Measurements from ENCODE around the gene KIF26B. TPM values are rescaled to one million over a fixed set of nuclear protein-coding genes. Genes with fewer than 3 reads are reported as not detected.

KIF26B gene
- total RNA-seq, 2 donors from 2014 or later, result 0.31 to 0.36 TPM

DNA sequence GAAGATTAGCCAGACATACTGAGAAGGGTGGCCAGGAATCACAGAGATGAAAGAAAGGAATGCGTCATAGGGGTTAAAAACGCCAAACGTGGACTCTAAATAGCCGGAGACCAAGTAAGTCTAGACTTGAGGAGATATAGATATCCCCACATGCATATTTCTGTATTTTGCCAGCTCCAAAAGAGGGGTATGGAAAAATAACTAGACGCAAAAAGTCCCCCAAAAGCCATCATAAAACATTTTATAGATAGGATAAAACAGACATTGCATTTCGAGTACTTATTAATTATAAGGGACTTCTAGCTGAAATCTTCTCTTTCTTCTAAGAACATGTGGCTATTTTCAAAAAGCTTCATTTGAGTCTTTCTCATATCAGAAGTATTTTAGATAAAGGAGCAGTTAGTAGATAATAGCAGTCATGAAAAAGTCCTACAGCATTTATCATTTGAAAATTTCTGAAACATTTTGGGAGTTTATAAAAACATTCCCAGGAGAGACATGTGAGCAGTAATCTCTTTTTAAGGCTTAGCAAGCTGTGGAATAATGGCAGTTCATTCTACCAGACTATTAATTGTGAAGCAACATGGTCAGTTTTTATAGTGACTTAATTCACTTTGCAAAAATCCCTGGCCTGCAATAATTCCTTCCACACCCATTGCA is 6.1 kb downstream of the KIF26B start:
- ATAC-seq, result no peak
- intact Hi-C loops (cut with DNase I, micrococcal nuclease), result no loop called here
- no peak for DNase-seq

DNA sequence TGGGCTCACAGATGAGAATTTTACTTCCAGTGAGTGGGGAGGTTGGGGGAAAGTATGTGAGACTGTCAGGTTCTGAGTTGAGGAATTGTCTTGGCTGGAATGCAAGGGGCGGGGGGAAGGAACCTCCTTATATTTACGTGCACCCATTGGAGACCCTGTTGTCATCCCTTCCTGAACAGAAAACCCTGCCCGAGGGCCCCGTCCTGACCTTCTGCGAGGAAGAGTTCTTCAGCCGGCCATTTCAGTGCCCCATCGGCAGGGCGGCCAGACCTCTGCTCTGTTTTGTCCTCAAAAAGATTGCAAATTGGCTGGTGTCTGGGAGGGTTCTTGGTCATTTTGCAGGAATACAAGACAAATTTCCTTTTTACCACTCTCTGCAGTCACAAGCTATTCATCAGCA is 7.1 kb downstream of the KIF26B start:
- DNase-seq (no peak), ATAC-seq (no peak)
- intact Hi-C loops (cut with DNase I, micrococcal nuclease), result no loop called here

DNA sequence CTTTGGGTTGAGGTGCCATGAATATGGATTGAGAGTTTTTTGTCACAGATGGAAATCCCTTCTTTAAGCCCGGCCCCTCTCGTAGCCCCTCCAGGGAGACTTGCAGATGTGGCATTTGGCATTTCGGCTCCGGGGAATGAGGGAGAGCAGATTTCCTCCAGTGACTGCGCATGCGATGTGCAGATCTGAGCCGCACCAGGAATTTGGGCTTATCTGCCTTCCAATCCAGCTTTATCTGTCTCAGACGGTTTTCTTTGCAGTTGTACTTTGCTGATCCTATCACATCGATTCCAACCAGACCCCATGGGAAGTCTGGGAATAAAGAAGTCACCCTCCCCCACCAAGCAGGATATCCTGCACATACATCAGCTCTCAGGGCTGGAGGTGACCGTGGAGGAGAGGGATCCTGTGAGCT is 11.7 kb downstream of the KIF26B start:
- intact Hi-C loops (cut with DNase I, micrococcal nuclease), result no loop called here
- ATAC-seq, result no peak
- DNase-seq, result no peak

DNA sequence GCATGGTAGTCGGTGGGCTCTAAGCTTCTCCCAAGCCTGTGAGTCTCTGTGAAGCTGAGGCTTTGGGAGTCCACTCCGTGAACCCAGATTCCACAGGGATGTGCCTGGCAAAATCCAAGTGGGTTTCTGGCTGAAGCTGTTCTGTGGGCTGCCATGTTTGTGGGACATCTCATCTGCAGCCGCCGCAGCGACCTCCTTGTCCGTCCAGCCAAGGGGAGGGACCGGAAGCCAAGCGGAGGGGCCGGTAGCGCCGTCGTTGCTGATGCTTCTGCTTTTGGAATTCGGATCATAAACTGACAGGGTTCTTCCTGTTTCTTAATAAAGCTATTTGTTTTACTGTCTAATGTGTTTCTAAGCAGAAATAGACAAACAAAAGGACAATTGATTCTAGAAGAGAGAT is 13.3 kb downstream of the KIF26B start:
- DNase-seq (peak in 1 of 2 donors; percentile 34), ATAC-seq (no peak)
- intact Hi-C loops (cut with DNase I, micrococcal nuclease), result no loop called here

DNA sequence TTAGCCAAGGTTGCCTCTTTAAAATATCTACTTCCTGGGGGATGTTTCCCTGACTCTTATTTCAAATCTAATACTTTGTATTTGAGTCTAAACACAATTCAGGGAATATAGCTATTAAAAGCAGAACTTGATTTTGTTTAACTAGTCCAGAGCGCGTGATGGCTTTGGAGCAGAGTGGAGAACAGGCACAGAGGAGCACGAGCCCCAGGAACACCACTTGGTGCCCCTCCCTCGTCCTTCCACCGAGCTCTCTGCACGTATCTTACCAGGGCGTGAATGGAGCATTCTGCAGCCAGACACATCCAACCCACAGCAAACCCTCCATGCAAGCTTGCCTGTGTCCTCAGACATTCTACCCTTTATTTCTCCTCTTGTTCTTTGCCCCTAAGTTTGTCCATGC is 14.1 kb downstream of the KIF26B start:
- DNase-seq (peak in 1 of 2 donors; percentile 16), ATAC-seq (no peak)
- intact Hi-C loops (cut with DNase I, micrococcal nuclease), result no loop called here

DNA sequence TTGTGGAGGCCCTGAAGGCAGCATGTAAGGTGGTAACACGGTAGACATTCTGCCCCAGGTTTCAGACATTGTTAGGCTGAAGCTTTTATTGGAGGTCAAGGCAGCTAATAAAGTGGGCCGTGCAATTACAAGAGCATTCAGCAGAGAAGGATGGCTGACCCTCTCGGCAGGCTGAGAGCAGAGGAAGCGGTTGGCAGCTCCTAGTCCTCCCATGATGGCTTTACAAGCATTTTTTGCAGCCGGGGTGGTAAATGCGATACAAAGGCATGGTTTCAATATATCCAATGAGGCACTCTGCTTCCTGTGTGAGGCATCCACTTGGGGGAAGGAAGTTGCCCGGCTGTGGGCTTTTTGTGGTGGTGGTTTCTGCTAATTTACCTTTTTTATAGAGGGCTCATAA is 14.6 kb downstream of the KIF26B start:
- ATAC-seq (no peak), DNase-seq (no peak)
- intact Hi-C loops (cut with DNase I, micrococcal nuclease), result no loop called here

DNA sequence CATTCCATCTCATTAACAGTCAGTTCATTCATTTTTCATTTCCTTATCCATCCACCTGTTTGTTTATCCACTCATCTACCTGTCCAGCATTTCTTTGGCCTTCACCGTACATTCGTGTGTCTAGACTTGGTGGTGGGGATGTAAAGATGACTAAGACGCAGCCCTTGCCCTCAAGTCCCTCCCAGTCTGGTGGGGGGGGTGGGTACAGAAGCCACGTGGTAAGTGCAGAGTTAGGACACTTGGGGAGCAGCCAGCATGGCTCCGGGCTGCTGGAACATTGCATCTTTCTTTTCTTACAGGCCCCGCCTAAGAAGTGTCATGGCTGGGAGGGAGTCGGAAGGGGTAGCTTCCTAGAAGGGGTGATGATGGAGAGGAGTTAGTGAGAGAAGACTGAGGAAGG is 17.2 kb downstream of the KIF26B start:
- DNase-seq, result no peak
- intact Hi-C loops (cut with DNase I, micrococcal nuclease), result no loop called here
- no peak for ATAC-seq

DNA sequence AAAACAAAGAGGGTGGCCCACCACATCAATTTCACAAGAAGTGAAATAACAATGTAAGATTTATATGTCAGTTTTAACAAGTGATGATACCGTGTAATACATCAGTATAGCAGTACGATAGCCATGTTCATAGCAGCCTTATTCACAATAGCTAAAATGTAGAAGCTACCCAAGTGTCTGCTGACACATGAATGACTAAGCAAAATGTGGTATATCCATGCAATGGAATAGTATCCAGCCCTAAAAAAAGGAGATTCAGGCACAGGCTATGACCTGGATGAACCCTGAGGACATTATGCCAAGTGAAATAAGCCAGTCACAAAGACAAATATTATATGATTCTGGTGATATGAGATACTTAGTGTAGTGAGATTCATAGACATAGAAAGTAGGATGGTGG is 18.0 kb downstream of the KIF26B start:
- DNase-seq (no peak), ATAC-seq (no peak)
- intact Hi-C loops (cut with DNase I, micrococcal nuclease), result no loop called here

DNA sequence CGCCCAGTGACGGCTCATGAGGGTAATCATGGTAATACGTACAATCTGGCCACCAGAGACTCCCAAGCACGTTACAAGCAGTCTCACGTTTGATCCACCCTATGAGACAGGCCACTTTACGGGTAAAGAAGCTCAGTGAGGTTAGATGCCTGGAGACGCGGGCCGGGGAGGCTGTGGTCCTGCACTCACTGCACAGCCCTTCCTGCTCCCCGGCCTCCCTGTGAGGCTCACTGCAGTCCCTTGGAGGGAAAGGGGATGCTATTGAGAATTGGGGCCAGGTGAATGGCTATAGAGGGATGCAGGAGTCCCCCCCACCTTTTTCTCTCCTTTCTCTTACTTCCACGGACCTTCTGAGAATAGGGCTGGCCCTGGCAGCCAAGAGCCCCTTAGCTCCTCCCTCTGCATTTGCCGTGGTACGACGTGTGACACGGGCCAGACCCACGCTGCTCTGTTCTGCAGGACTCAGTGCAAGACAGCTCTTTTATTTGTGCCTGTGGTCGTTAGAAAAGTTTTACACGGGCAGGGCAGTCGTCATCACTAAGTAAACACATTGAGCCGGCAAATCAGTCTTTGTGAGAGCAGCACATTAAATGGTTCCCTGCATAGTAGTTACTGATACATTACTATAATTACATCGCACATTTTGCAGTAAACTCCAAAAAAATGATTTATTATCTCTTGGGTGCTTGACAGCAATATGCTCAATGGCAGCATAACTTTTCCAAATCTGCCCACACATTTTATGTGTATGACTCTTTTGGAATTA is 18.8 kb downstream of the KIF26B start:
- intact Hi-C loops (cut with DNase I, micrococcal nuclease), result no loop called here
- ATAC-seq (peak; percentile 18), DNase-seq (no peak)

DNA sequence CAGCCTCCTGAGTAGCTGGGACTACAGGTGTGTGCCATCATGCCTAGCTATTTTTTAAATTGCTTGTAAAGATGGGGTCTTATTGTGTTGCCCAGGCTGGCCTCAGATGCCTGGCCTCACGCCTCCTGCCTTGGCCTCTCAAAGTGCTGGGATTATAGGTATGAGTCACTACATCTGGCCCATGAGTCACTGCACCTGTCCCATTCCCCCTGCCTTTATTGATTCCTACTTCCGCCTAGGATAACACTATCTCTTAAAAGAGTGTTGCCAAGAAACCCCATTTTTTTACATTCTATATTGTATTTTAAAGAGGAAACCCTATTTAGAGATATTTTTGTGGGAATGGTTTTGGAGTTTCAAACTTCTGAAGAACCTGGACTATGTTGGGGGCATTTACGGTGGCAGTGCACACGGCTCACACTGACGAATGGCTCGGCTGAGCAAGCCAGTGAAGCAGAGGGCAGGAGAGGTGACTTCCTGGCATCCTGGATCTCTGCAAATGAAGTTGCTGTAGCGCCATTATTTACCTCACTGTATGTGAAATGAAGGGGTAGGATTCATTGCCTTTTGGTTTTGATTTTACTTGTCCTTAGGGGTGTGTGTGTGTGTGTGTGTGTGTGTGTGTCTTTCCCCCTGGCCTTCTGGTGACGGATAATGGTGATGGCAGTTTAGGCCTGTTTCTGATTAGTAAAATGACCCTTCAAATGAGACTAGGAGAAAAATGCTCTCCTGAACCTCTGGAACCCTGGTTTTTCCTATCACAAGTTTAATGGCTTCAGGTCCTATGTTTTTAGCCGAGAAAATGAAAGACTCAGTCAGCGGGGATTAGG is 22.5 kb downstream of the KIF26B start:
- DNase-seq, result no peak
- intact Hi-C loops (cut with DNase I, micrococcal nuclease), result no loop called here
- peak; percentile 62 for ATAC-seq

DNA sequence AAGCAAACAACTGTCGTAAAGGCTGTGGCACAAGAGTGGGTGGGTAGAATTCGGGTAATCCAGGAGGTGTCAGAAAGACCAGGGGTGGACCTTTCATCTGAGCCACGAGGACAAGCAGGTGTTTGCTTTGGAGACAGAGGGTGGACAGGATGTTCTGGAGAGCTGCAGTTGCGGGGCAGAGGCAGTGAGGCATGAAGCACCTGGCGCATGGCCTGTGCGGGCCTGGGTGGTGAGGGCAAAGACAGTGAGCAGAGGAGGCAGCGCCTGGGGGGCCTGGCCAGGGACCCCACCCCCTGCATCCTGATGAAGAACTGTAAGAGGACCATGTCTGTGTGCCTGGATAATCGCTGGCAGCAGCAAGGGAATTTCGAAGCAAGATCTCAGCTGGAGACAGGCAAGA is 24.9 kb downstream of the KIF26B start:
- ATAC-seq (no peak), DNase-seq (no peak)
- intact Hi-C loops (cut with DNase I, micrococcal nuclease), result no loop called here

DNA sequence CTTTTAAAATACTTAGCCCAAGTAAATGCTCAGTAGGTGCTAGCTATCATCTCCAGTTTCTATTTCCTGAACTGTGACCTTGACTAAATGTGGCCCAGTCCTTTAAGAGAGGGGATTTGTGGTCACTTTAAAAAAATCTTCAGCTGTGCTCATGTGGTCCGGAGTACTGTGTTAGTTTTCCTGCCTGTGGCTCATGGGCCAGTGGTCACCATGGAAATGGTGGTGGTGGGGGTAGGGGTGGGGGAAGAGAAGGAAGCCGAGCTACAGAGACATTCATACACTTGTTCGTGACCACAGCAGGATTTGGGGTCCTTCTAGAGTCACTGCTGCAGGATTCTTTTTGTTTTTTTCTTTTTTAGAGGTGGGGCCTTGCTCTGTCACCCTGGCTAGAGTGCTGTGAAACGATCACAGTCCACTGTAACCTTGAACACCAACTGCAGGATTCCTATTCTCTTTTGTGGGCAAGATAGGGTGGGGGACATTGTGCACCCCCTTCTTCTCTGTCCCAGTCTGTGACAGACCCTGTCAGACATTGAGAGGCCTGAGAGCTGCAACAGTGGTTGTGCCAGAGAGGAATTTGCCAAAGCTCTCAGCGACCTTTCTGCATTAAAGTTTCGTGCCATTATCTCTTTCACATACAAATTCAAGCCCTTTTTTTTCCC is 25.8 kb downstream of the KIF26B start:
- DNase-seq, result no peak
- intact Hi-C loops (cut with DNase I, micrococcal nuclease), result no loop called here
- ATAC-seq, result no peak

DNA sequence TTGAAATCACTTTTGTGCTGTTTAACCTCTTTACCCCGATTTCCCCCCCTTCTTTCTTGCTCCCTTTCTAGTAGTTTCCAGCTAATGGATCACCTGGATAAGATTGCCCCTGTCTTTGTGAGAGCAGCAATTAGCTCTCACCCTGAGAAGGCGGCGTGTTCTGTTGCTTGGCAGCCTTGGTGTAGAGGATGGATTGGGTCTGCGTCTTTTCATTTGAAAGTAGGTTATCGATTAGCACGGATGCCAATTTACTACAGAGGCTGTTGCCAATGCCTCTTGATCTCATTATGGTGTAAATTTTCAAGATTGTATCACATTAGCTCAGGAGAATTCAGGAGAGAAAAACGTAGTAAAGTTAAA is 26.4 kb downstream of the KIF26B start:
- ATAC-seq, result no peak
- DNase-seq, result no peak
- intact Hi-C loops (cut with DNase I, micrococcal nuclease), result no loop called here

DNA sequence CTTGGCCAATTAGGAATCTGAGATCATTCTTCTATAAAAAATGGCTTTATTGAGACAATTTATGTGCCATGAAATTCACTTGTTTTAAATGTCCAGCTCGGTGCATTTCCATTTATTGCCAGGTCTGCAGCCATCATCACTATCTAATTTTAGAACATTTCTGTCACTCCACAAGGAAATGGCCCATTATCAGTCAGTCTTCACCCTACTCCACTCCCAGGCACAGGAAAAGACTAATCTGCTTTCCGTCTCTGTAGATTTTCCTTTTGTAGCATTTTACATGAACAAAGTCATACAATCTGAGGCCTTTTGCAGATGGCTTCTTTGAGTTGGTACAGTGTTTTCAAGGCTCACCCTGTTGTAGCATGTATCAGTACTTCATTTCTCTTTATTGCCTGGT is 27.2 kb downstream of the KIF26B start:
- ATAC-seq (no peak), DNase-seq (no peak)

DNA sequence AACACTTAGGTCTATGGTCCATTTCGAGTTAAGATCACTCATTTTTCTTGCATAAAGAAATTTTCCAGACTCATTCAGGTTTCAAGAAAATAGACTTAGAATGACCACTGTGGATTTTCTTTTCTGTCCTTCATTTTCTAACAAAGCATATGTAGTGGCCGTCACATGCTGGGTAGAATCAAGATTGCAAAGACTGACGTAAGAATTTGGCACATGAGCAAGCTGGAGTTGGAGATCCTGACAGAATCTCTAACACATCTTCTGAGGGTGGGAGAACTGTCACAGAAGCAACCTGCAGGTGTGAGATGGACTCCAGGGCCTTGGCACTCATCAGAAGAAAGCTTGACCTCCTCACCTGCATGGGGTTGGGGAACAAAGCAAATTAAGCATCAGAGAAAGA is 28.6 kb downstream of the KIF26B start:
- DNase-seq, result no peak
- intact Hi-C loops (cut with DNase I, micrococcal nuclease), result no loop called here
- no peak for ATAC-seq

More for the DNA sequence above, 27.2 kb downstream of the KIF26B start:
- intact Hi-C loops (cut with DNase I, micrococcal nuclease), result no loop called here

DNA sequence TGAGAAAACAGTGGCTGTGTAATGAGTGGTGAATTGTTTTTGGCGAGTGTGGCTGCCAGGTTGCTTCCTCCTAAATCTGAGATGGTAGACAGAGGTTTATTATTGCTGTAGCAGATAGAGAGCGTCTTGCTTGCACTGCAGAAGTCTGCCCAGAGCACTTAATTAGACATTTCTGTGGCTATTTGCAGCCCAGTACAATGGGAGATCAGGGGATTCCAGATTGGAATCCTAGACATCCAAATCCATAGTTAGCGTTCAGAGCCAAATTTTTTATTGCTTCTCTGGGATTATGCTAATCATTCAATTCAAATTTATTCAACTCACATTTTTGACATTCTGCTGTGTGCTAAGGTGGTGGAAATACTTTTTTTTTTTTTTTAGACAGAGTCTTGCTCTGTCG is 30.0 kb downstream of the KIF26B start:
- ATAC-seq, result no peak
- no peak for DNase-seq
- intact Hi-C loops (cut with DNase I, micrococcal nuclease), result no loop called here

DNA sequence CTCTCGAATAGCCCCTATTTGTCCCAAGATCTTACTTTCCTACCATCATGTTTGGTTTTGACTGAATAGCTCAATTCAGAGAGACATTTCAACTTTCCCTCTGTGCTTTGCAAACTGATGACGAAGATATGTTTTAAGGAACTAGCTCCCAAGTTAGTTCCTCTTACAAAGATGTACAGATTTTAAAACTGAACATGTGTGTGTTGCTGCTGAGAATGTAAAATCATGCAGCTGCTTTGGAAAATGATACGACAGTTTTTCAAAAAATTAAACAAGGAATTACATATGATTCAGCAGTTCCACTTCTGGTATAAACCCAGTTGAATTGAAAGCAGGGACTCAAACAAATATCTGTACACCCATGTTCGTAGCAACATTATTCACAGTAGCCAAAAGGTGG is 33.6 kb downstream of the KIF26B start:
- ATAC-seq, result no peak
- DNase-seq, result no peak
- intact Hi-C loops (cut with DNase I, micrococcal nuclease), result no loop called here

DNA sequence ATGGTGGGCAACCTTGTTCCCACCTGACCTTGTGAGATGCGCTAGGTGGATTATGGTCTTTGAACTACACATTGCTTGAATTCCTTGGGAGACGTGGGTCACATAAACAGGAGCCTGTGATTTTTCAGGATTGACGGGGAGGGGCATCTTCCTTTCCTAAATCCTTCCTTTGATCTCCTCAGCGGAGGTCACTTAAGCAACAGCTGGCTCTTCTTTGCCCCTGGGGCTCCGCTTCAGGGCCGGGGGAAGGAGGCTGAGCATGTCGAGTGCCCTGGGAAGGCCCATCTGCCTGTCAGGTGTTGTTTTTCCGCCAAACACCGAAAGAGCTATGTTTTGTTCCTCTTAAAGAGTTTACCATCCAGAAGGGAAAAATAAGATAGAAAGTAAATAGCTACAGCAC is 40.6 kb downstream of the KIF26B start:
- intact Hi-C loops (cut with DNase I, micrococcal nuclease), result no loop called here
- DNase-seq, result no peak
- ATAC-seq, result no peak

DNA sequence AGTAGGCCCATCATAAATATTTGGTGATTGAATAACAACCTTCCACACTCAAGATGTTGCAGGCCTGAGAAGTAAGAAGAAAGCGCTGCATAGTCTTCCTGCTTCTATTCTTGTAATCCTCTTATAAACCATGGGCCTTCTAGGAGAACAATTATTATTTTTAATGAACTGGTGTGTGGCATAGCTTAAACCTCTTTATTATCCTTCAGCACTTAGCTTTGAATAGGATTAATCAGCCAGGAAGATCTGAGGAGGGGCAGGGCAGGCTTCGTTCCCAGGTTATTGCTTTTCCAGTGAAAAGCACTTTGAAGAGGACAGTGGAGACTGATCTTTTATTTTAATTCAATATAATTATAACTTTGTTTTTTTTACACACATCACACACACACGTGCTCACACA is 42.3 kb downstream of the KIF26B start:
- DNase-seq, result no peak
- intact Hi-C loops (cut with DNase I, micrococcal nuclease), result no loop called here
- ATAC-seq, result no peak

Data from left colon (tissue), 2 donors.